ENCODE results near the gene UBE2D1. TPM values are rescaled to one million over a fixed set of nuclear protein-coding genes. Genes with fewer than 3 reads are reported as not detected.

Gene UBE2D1
- total RNA-seq (ENCODE audit: unreplicated experiment), result 22.2 TPM
- long read RNA-seq, transcript UBE2D1-201 (7 exons, 2,659 nt), result major isoform, 19 of 22 reads
- long read RNA-seq, partial matches to known transcripts, result 2 of 22 reads
- long read RNA-seq, other reads (novel, unspliced or antisense), result 1 of 22 reads

- peaks cover 15% of the 10 kb centered on the region for H3K4me1 Mint-ChIP-seq (ENCODE audit: unreplicated experiment)
- H3K27ac Mint-ChIP-seq (ENCODE audit: unreplicated experiment), result peak within 1 kb of the TSS; percentile 70
- H3K4me3 Mint-ChIP-seq (ENCODE audit: unreplicated experiment), result peak within 1 kb of the TSS; percentile 98
- peak; percentile 82 for DNase-seq (ENCODE audit: low spot score)
- H3K9me3 Mint-ChIP-seq (ENCODE audit: unreplicated experiment), result no peaks in the 10 kb centered on the region
- peaks cover 6% of the 10 kb centered on the region for H3K36me3 Mint-ChIP-seq (ENCODE audit: low read depth, unreplicated experiment)
- H3K27me3 Mint-ChIP-seq (ENCODE audit: unreplicated experiment), result peaks cover 2% of the 10 kb centered on the region
- TF ChIP-seq CTCF (IDR thresholded peaks at IDR 0.05; ENCODE audit: unreplicated experiment), result no peak
These were observed at the start of gene UBE2D1 for GRCh38 chr10:58334817-58335305. TSS of gene UBE2D1 (plus strand) at chr10:58335006. CDS start at chr10:58335202, 196 bp downstream.

DNA sequence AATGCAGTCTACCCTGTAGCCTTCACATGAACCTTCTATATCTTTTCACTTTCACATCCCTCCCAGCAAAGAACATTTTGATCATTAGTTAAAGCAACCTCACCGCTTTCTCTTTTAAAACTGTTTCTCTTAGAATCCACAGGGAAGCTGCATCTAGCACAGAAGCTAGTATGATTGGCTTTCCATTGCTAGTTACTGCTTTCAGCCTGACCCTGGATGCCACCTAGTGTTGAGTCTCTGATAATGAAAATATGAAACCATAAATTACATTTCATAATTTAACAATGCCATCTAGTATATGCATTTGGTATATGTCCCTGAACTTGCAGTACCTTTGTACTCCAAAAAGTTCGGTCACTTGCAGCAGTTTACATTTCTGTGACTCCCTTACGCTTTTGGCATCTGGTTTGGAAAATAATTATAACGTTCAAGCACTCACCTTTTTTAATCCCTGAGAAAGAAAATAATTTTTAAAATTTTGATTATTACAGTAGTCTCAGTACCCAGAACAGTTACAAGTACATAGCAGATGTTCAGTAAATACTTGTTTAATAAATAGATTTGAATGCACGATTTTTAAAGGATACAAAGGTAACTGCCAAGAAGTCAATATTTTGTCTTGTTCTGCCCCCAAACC is 43.1 kb upstream of the UBE2D1 start:
- Mint-ChIP-seq H3K36me3 (ENCODE audit: low read depth, unreplicated experiment) (no peaks in the 10 kb centered on the region), H3K27ac (ENCODE audit: unreplicated experiment) (no peak overlapping the region), H3K27me3 (ENCODE audit: unreplicated experiment) (no peaks in the 10 kb centered on the region), H3K9me3 (ENCODE audit: unreplicated experiment) (no peaks in the 10 kb centered on the region), H3K4me1 (ENCODE audit: unreplicated experiment) (no peaks in the 10 kb centered on the region), H3K4me3 (ENCODE audit: unreplicated experiment) (no peak overlapping the region)
- no peak for DNase-seq (ENCODE audit: low spot score)
- peak; percentile 65 for TF ChIP-seq CTCF (IDR thresholded peaks at IDR 0.05; ENCODE audit: unreplicated experiment)

DNA sequence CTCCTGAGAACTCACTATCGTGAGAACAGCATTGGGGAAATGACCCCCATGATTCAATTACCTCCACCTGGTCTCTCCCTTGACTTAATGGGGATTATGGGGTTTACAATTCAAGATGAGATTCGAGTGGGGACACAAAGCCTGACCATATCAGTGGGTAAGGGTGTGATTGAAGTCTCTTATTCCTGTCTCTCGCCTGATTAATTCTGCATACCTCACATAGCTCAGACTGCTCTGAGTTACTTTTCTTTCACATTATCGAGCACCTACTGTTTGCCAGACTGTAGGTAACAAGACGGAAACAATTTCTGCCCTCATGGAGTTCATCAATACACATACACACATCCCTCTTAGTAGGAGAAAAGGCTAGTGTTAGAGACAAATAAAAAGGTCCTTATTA is 40.8 kb upstream of the UBE2D1 start:
- H3K4me1 Mint-ChIP-seq (ENCODE audit: unreplicated experiment), result no peaks in the 10 kb centered on the region
- no peak for TF ChIP-seq CTCF (IDR thresholded peaks at IDR 0.05; ENCODE audit: unreplicated experiment)
- H3K4me3 Mint-ChIP-seq (ENCODE audit: unreplicated experiment), result no peak overlapping the region
- DNase-seq (ENCODE audit: low spot score), result no peak
- no peaks in the 10 kb centered on the region for H3K36me3 Mint-ChIP-seq (ENCODE audit: low read depth, unreplicated experiment)
- H3K9me3 Mint-ChIP-seq (ENCODE audit: unreplicated experiment), result no peaks in the 10 kb centered on the region
- no peaks in the 10 kb centered on the region for H3K27me3 Mint-ChIP-seq (ENCODE audit: unreplicated experiment)
- no peak overlapping the region for H3K27ac Mint-ChIP-seq (ENCODE audit: unreplicated experiment)

GRCh38 chr10:58299580-58299979 is 35.2 kb upstream of the UBE2D1 start:
- no peak overlapping the region for H3K27ac Mint-ChIP-seq (ENCODE audit: unreplicated experiment)
- H3K36me3 Mint-ChIP-seq (ENCODE audit: low read depth, unreplicated experiment), result no peaks in the 10 kb centered on the region
- H3K4me1 Mint-ChIP-seq (ENCODE audit: unreplicated experiment), result peaks cover 10% of the 10 kb centered on the region
- no peaks in the 10 kb centered on the region for H3K9me3 Mint-ChIP-seq (ENCODE audit: unreplicated experiment)
- TF ChIP-seq CTCF (IDR thresholded peaks at IDR 0.05; ENCODE audit: unreplicated experiment), result peak; percentile 83
- no peaks in the 10 kb centered on the region for H3K27me3 Mint-ChIP-seq (ENCODE audit: unreplicated experiment)
- no peak overlapping the region for H3K4me3 Mint-ChIP-seq (ENCODE audit: unreplicated experiment)
- peak; percentile 66 for DNase-seq (ENCODE audit: low spot score)

DNA sequence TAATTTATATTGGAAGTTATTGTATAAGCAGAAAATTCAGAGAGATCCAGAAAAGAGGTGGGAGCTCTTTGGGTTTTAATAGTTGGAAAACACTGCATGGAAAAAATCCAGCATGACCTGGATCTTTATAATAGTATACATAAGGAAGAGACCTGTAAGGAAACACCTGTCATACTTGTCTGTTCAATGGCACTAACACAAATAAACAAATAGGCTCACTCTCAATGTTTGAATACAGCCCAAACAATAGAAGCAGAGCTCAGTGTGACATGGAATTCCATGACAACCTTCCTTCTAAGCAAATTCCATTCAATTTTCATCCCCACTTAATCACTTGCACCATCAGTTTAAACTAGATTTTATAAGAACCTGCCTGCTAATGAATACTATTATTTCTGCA is 34.1 kb upstream of the UBE2D1 start:
- DNase-seq (ENCODE audit: low spot score), result no peak
- H3K27ac Mint-ChIP-seq (ENCODE audit: unreplicated experiment), result no peak overlapping the region
- no peaks in the 10 kb centered on the region for H3K9me3 Mint-ChIP-seq (ENCODE audit: unreplicated experiment)
- H3K27me3 Mint-ChIP-seq (ENCODE audit: unreplicated experiment), result no peaks in the 10 kb centered on the region
- peaks cover 10% of the 10 kb centered on the region for H3K4me1 Mint-ChIP-seq (ENCODE audit: unreplicated experiment)
- no peak overlapping the region for H3K4me3 Mint-ChIP-seq (ENCODE audit: unreplicated experiment)
- no peaks in the 10 kb centered on the region for H3K36me3 Mint-ChIP-seq (ENCODE audit: low read depth, unreplicated experiment)
- TF ChIP-seq CTCF (IDR thresholded peaks at IDR 0.05; ENCODE audit: unreplicated experiment), result no peak
